Activated CD8-positive, alpha-beta T cell treated with anti-CD3 and anti-CD28 coated beads for 36 hours (primary cell): ENCODE data around the gene ITCH. TPM values are rescaled to one million over a fixed set of nuclear protein-coding genes. Genes with fewer than 3 reads are reported as not detected.
A peak's percentile ranks its signal among the peaks of the same experiment; 100 is the strongest.

ENCODE experiments used
- ATAC-seq: fragments of 200-7000 bp; cut with Tn5 transposase; one replicate; pipeline ENCODE4 v1.10.0; 2021; ENCODE audit warnings: mild to moderate bottlenecking, moderate library complexity
- CTCF ChIA-PET: fragments of 350-600 bp; sonication (Branson Sonifier 250); formaldehyde crosslinking; loops from one replicate; lab custom pipeline; 2021; ENCODE audit warnings: antibody characterized with exemption; lab: Charles Lee
- POLR2A ChIA-PET: fragments of 350-600 bp; sonication (Branson Sonifier 250); formaldehyde crosslinking; loops from one replicate; lab custom pipeline; 2021; ENCODE audit warnings: antibody characterized with exemption; lab: Charles Lee
- DNase-seq: peaks from one replicate; pipeline ENCODE4 v3.0.0-alpha.2; 2020
- H3K27ac Mint-ChIP-seq: one replicate; pipeline ENCODE4 v1.8.0; 2021; ENCODE audit warnings: mild to moderate bottlenecking, mixed read lengths
- H3K27me3 Mint-ChIP-seq: one replicate; pipeline ENCODE4 v1.8.0; 2021; ENCODE audit warnings: mixed read lengths
- H3K36me3 Mint-ChIP-seq: one replicate; pipeline ENCODE4 v1.8.0; 2021; ENCODE audit warnings: low read depth, mixed read lengths
- H3K4me1 Mint-ChIP-seq: one replicate; pipeline ENCODE4 v1.8.0; 2021; ENCODE audit warnings: low read depth, mixed read lengths
- H3K4me3 Mint-ChIP-seq: one replicate; pipeline ENCODE4 v1.8.0; 2021; ENCODE audit warnings: mild to moderate bottlenecking, moderate library complexity, mixed read lengths
- H3K9me3 Mint-ChIP-seq: one replicate; pipeline ENCODE4 v1.8.0; 2021; ENCODE audit warnings: mixed read lengths
- intact Hi-C: fragments of 100-400 bp; cut with micrococcal nuclease; formaldehyde crosslinking; loops from one replicate; pipeline ENCODE4 v1.10.0; 2022
- total RNA-seq, 2 experiments: library from RNA; stranded (reverse); gene quantifications; one replicate each; pipeline ENCODE4 v1.2.3, GENCODE V29; 2021
- TF ChIP-seq, protein P1 (sequence below): fragments of 200-600 bp; IDR thresholded peaks from one replicate; pipeline ENCODE4 v1.8.0; 2022; ENCODE audit warnings: antibody characterized with exemption, mild to moderate bottlenecking

Gene ITCH
- total RNA-seq, 2 experiments from 2014 or later = 46.0 to 51.8 TPM

DNA sequence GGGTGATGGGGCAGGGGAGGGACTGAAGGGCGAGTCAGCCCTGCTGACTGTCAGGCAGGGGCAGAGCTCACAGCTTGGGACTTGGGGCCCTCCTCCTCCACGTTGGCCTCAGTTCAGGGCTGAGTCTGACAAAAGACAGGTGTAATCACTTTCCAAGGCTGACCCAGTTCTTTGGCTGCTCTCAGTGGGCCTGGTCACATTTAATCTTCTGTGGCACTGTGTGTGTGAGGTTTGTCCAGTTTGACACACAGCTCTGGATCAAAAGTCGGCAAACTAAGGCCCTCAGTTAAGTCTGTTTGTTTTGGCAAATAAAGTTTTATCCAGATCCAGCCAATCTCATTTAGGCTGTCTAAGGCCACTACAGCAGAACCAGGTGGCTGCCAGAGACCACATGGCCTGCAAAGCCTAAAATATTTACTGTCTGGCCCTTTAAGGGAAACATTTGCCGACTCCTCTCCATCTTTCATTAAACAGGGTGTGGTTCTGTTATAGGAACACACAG, 190.3 kb downstream of the ITCH start:
- Mint-ChIP-seq H3K4me3 (no peak overlapping the region), H3K36me3 (no peaks in the 10 kb centered on the region), H3K27ac (no peak overlapping the region), H3K27me3 (no peaks in the 10 kb centered on the region), H3K4me1 (peaks cover 9% of the 10 kb centered on the region), H3K9me3 (no peaks in the 10 kb centered on the region)
- no peak for DNase-seq
- ATAC-seq = no peak
- CTCF ChIA-PET = interaction anchor here (1.1 kb wide), 1 partner anchor 154 kb away, joined by 3 read pairs; no protein-coding TSS in a partner anchor
- TF ChIP-seq, protein P1, sequence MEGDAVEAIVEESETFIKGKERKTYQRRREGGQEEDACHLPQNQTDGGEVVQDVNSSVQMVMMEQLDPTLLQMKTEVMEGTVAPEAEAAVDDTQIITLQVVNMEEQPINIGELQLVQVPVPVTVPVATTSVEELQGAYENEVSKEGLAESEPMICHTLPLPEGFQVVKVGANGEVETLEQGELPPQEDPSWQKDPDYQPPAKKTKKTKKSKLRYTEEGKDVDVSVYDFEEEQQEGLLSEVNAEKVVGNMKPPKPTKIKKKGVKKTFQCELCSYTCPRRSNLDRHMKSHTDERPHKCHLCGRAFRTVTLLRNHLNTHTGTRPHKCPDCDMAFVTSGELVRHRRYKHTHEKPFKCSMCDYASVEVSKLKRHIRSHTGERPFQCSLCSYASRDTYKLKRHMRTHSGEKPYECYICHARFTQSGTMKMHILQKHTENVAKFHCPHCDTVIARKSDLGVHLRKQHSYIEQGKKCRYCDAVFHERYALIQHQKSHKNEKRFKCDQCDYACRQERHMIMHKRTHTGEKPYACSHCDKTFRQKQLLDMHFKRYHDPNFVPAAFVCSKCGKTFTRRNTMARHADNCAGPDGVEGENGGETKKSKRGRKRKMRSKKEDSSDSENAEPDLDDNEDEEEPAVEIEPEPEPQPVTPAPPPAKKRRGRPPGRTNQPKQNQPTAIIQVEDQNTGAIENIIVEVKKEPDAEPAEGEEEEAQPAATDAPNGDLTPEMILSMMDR = no peak
- intact Hi-C loops = no loop called here
- POLR2A ChIA-PET = interaction anchor here (1.1 kb wide), 1 partner anchor 10 kb away, joined by 3 read pairs; no protein-coding TSS in a partner anchor

DNA sequence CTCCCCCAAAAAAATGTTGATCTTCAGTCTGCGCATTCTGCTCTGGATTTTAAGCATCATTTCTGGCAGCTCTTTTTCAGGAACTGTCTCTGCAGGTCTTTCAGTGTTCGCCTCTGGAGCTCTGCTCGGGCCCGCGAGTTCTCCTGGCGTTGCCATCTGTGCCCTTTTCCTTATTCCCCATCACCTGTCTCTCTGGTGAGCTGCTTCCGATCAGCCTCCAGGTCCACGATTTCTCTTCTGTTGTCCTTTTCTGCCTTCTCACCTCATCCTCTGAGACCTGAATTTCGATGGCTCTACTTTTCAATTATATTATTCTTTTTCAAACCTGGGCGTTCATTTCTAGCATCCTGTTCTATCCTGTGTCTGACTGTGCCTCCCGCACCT, 194.9 kb downstream of the ITCH start:
- POLR2A ChIA-PET = interaction anchor here (0.7 to 2.0 kb wide), 3 partner anchors 9 to 148 kb away, joined by 3 to 9 read pairs (median 8); no protein-coding TSS in a partner anchor
- Mint-ChIP-seq H3K4me1 (peaks cover 11% of the 10 kb centered on the region), H3K9me3 (no peaks in the 10 kb centered on the region), H3K27me3 (no peaks in the 10 kb centered on the region), H3K4me3 (peak overlapping the region; percentile 79), H3K27ac (peak overlapping the region; percentile 90), H3K36me3 (no peaks in the 10 kb centered on the region)
- ATAC-seq (no peak), DNase-seq (no peak)
- CTCF ChIA-PET = interaction anchor here (1.3 to 1.8 kb wide), 4 partner anchors 19 to 246 kb away, joined by 3 to 9 read pairs (median 5); no protein-coding TSS in a partner anchor
- TF ChIP-seq, protein P1 = no peak
- intact Hi-C loops = no loop called here

DNA sequence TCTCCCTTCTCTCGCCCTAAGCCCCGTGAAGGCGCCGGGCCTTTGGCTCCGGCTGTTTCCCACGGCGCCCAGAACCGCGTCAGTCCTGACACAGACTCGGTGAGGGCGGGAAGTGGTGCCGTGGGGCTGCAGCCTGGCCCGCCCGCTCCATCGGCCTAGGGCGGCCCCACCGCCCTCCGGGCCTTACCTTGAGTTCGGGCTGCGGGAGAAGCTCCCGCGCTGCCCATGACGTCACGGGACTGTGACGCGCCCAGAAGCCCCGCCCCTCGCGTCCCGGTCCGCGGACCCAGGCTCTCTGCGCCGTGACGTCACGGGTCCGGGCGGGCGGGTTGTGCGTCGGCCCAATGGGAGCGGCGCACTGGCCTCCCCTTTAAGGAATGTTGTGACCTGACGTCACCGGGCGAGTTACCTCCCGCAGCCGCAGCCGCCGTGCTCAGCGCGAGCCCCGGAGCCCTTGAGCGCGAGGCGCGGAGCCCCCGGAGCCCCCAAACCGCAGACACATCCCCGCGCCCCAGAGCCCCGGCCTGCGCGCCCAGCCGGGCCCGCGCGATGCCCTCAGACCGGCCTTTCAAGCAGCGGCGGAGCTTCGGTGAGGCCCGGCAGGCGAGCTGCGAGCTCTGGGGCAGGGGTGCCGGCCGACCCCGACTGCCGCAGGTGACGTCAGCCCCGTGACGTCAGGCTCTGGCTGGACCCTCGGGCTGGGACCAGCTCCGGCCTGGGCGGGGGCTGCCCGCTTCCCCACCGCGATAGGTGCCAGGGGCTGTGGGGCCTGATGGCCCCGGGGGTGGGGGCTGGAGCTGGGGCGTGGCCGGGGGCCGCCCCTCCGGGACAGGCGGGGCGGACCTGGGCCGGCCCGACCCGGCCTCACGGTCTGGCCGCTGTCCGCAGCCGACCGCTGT, 195.5 kb downstream of the ITCH start, which contains the start of gene MAP1LC3A:
MAP1LC3A (plus strand) TSS at position 399 of the 899 bp plus-strand sequence; CDS start at position 550, 151 bp downstream.
- no peaks in the 10 kb centered on the region for H3K27me3 Mint-ChIP-seq
- H3K27ac Mint-ChIP-seq = peak within 1 kb of the TSS; percentile 90
- DNase-seq (peak; percentile 91), ATAC-seq (peak; percentile 90)
- intact Hi-C loops = no loop called here
- TF ChIP-seq, protein P1 = no peak
- H3K9me3 Mint-ChIP-seq = no peaks in the 10 kb centered on the region
- H3K4me1 Mint-ChIP-seq = peaks cover 11% of the 10 kb centered on the region
- CTCF ChIA-PET = interaction anchor here (0.5 to 1.8 kb wide), 7 partner anchors 14 to 246 kb away, joined by 3 to 9 read pairs (median 3); partner anchors contain the start of gene TP53INP2
- H3K4me3 Mint-ChIP-seq = peak within 1 kb of the TSS; percentile 79
- no peaks in the 10 kb centered on the region for H3K36me3 Mint-ChIP-seq
- POLR2A ChIA-PET = interaction anchor here (0.7 to 2.0 kb wide), 4 partner anchors 10 to 147 kb away, joined by 3 to 9 read pairs (median 6); no protein-coding TSS in a partner anchor

DNA sequence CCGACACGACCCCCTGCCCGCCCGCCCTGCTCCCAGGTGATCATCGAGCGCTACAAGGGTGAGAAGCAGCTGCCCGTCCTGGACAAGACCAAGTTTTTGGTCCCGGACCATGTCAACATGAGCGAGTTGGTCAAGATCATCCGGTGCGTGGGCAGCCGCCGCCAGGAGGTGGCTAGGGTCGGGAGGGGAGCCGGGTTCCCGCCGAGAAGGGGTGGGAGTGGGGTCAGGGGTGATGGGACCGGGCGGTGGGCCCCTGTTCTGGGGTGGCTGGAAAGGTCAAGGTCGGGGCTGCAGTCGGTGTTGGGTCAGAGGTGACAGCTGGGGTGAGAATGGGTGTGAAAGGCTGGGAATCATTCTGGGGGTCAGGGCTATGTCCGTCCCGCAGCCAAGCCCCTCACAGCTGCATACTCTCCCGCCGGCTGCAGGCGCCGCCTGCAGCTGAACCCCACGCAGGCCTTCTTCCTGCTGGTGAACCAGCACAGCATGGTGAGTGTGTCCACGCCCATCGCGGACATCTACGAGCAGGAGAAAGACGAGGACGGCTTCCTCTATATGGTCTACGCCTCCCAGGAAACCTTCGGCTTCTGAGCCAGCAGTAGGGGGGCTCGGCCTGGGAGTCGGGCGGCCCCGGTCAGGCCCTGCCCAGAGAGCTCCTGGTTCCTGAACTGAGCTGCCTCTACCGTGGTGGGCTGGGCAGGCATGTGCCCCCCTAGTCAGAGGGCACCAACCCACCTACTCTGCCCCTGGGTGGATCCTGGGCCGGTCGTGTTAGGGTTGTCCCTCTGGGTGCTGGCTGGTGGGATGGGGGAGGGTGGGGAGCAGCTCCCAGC, 196.5 kb downstream of the ITCH start:
- Mint-ChIP-seq H3K4me1 (peaks cover 11% of the 10 kb centered on the region), H3K36me3 (no peaks in the 10 kb centered on the region), H3K4me3 (peak overlapping the region; percentile 60), H3K27me3 (no peaks in the 10 kb centered on the region), H3K9me3 (no peaks in the 10 kb centered on the region), H3K27ac (peak overlapping the region; percentile 70)
- ChIA-PET POLR2A (interaction anchor here (0.7 to 2.0 kb wide), 2 partner anchors 42 to 146 kb away, joined by 3 to 9 read pairs; no protein-coding TSS in a partner anchor), CTCF (interaction anchor here (0.5 to 1.0 kb wide), 4 partner anchors 15 to 122 kb away, joined by 3 to 4 read pairs (median 3); no protein-coding TSS in a partner anchor)
- ATAC-seq = no peak
- TF ChIP-seq, protein P1 = no peak
- DNase-seq = no peak
- intact Hi-C loops = no loop called here
